Muscle layer of colon (tissue), 2 donors: Measurements from ENCODE around the gene CLASP2.

Source experiments
- H3K27ac ChIP-seq: one replicate; pipeline ENCODE4 v1.7.0; 2013; ENCODE audit warnings: low read depth, mild to moderate bottlenecking, low read length, moderate library complexity
- H3K27me3 ChIP-seq, 2 donors: one replicate each; pipeline ENCODE4 v1.7.0; 2013; ENCODE audit warnings: low read length in 2 of 2, mild to moderate bottlenecking in 2 of 2; ENCODE audit not compliant: insufficient read depth in 2 of 2, control insufficient read depth in 1 of 2
- H3K36me3 ChIP-seq: one replicate; pipeline ENCODE4 v1.7.0; 2013; ENCODE audit warnings: mild to moderate bottlenecking, low read length; ENCODE audit not compliant: insufficient read depth
- H3K4me1 ChIP-seq: one replicate; pipeline ENCODE4 v1.7.0; 2013; ENCODE audit warnings: mild to moderate bottlenecking, low read length; ENCODE audit not compliant: insufficient read depth
- H3K4me3 ChIP-seq, 2 donors: one replicate each; pipeline ENCODE4 v1.7.0; 2013; ENCODE audit warnings: low read length in 2 of 2, low read depth in 1 of 2, mild to moderate bottlenecking in 1 of 2, moderate library complexity in 1 of 2
- H3K9ac ChIP-seq: one replicate; pipeline ENCODE4 v1.7.0; 2013; ENCODE audit warnings: low read length
- H3K9me3 ChIP-seq: one replicate; pipeline ENCODE4 v1.7.0; 2013; ENCODE audit warnings: mild to moderate bottlenecking, low read length
- donor health status: abdominal sarcoma.
- donor health status: Adenocarcinoma of cecum.

CLASP2 gene

DNA sequence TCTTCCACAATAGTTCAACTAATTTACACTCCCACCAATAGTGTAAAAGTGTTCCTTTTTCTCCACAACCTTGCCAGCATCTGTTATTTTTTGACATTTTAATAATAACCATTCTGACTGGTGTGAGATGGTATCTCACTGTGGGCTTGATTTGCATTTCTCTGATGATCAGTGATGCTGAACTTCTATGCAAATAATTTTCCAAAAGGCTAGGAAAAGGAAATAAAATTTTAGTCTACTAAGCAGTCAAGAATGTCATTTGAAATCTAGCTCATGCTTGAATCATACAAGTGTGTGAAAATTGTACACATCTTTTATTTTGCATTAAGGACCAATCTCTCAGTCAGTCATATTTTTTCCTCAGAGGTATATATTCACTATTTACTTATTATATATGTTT lies 176.1 kb downstream of the CLASP2 start:
- H3K36me3 ChIP-seq, result peaks cover 43% of the 10 kb centered on the region
- H3K27me3 ChIP-seq, result no peaks in the 10 kb centered on the region
- no peak overlapping the region for H3K4me3 ChIP-seq
- H3K4me1 ChIP-seq, result no peaks in the 10 kb centered on the region
- no peak overlapping the region for H3K9ac ChIP-seq
- no peak overlapping the region for H3K27ac ChIP-seq
- H3K9me3 ChIP-seq, result no peaks in the 10 kb centered on the region

DNA sequence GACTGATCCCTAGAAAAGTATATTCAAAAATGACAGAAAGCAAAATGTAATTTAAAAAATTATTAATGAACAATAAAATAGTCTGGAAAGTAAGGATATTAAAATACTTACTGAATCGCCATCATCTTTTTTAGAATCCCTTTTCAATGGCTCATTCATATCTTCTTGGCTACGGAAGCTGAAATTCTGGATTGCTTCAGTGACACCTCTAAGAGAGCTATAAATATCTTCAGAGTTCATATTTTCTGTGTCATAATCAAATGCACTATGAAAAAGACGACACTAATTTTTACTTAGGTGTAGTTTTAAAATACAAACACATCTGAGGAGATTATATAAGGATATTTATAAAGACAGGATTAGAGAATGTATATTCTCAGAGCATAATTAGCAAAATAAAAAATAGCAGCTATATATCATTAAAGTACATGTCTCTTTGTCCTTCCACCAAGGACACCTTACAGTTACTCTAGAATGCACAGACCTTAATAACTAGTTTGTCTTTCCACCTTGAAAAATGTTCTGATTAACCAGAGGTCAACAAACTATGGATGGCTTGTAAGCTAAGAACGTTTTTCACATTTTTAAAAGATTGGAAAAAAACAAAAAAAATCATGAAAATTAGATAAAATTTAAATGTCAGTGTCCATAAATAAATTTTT lies 179.2 kb downstream of the CLASP2 start:
- no peak overlapping the region for H3K4me3 ChIP-seq
- H3K27ac ChIP-seq, result no peak overlapping the region
- H3K4me1 ChIP-seq, result no peaks in the 10 kb centered on the region

DNA sequence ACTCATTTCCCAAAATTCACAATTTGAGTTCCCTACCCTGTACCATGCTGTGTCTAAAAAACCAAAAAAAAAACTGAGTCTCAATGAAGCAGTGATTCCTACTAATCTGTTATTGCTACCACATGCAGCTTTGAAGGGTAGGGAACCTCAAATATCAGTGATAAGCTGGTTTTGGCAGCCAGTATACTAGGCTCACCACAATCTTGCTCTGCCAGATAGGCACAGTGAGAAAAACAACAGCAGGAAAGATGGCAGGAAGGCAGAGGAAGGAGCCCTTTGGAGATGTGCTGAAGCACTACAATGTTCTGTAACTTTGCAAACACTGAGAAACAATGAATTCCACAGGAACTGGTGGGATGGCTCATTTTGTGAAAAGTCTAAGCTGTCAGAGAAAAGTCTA lies 180.9 kb downstream of the CLASP2 start:
- Histone ChIP-seq H3K9me3 (no peaks in the 10 kb centered on the region), H3K4me1 (no peaks in the 10 kb centered on the region), H3K4me3 (no peak overlapping the region), H3K27me3 (no peaks in the 10 kb centered on the region), H3K27ac (no peak overlapping the region), H3K9ac (no peak overlapping the region), H3K36me3 (peaks cover 47% of the 10 kb centered on the region)

More for the DNA sequence above, 179.2 kb downstream of the CLASP2 start:
- H3K9ac ChIP-seq, result no peak overlapping the region
- H3K27me3 ChIP-seq, result no peaks in the 10 kb centered on the region
- peaks cover 54% of the 10 kb centered on the region for H3K36me3 ChIP-seq
- no peaks in the 10 kb centered on the region for H3K9me3 ChIP-seq

DNA sequence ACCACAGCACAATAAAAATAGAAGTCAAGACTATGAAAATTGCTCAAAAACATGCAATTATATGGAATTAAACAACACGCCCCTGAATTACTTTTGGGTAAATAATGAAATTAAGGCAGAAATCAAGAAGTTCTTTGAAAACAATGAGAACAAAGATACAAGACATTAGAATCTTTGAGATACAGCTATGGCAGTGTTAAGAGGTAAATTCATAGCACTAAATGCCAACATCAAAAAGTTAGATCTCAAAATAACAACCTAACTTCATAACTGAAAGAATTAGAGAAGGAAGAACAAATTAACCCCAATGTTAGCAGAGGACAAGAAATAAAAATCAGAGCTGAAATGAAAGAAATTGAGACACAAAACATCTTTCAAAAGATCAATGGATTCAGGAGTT lies 191.3 kb downstream of the CLASP2 start:
- H3K36me3 ChIP-seq, result peaks cover 6% of the 10 kb centered on the region

DNA sequence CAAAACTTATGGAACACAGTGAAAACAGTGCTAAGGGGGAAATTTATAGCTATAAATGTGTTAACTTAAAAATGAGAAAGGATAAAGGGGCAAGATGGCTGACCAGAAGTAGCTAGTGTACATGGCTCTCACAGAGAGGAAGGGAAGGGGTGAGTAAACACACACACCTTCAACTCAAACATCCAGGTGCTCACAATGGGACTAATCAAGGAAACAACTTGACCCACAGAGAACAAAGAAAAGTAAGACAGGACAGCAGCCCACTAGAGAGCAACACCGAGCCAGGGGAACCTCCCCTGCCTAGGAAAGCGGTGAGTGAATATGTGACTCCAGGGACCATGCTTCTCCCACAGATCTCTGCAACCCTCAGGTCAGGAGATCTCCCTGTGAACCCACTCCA lies 192.8 kb downstream of the CLASP2 start:
- no peak overlapping the region for H3K4me3 ChIP-seq
- H3K4me1 ChIP-seq, result no peaks in the 10 kb centered on the region
- H3K9ac ChIP-seq, result no peak overlapping the region
- no peak overlapping the region for H3K27ac ChIP-seq
- peaks cover 4% of the 10 kb centered on the region for H3K9me3 ChIP-seq
- H3K36me3 ChIP-seq, result peaks cover 9% of the 10 kb centered on the region
- H3K27me3 ChIP-seq, result no peaks in the 10 kb centered on the region

More for the DNA sequence above, 191.3 kb downstream of the CLASP2 start:
- Histone ChIP-seq H3K27ac (no peak overlapping the region), H3K4me1 (no peaks in the 10 kb centered on the region), H3K9ac (no peak overlapping the region), H3K27me3 (no peaks in the 10 kb centered on the region), H3K9me3 (peaks cover 4% of the 10 kb centered on the region), H3K4me3 (no peak overlapping the region)

DNA sequence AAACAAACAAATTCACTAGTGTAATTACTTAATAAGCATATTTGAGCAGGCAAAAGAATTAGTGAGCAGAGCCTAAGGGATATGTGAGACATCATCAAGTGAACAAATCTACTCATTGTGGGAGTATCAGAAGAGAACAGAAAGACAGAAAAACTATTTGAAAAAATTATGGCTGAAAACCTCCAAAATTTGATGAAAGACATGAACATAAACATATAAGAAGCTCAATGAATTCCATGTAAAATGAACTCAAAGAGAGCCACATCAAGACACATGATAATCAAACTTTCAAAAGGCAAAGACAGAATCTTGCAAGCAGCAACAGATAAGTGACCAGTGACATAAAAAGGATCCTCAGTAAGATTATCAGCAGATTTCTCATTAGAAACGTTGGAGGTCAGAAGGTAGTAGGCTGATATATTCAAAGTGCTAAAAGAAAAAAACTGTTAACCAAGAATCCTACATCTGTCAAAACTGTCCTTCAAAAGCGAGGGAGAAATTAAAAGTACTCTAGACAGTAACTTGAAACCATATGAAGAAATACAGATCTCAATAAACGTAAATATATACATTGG lies 194.9 kb downstream of the CLASP2 start:
- Histone ChIP-seq H3K9ac (no peak overlapping the region), H3K4me1 (no peaks in the 10 kb centered on the region), H3K27me3 (no peaks in the 10 kb centered on the region), H3K36me3 (peaks cover 9% of the 10 kb centered on the region), H3K9me3 (peaks cover 4% of the 10 kb centered on the region), H3K4me3 (no peak overlapping the region), H3K27ac (no peak overlapping the region)

DNA sequence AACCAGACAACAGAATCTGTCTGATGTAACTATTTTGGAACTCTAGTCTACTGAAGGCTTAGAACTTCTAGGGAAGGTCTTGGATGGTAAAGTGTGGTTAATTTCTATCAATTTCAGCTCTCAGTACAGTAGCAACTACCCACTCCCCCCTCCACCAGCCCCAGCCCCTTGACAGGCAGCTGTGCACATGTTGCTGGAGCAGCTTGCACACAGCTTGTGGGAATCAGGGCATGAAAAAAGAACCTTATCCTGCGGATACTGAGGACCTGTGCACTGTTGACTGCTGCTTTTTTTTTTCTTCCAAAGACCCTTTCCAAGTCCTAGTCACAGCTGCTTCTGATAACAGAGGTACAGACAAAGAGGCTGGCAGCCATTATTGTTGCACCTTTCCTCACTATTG lies 196.3 kb downstream of the CLASP2 start:
- H3K27ac ChIP-seq, result no peak overlapping the region
- H3K4me3 ChIP-seq, result no peak overlapping the region
- peaks cover 3% of the 10 kb centered on the region for H3K9me3 ChIP-seq
- peaks cover 16% of the 10 kb centered on the region for H3K36me3 ChIP-seq
- no peaks in the 10 kb centered on the region for H3K4me1 ChIP-seq
- no peaks in the 10 kb centered on the region for H3K27me3 ChIP-seq
- H3K9ac ChIP-seq, result no peak overlapping the region

DNA sequence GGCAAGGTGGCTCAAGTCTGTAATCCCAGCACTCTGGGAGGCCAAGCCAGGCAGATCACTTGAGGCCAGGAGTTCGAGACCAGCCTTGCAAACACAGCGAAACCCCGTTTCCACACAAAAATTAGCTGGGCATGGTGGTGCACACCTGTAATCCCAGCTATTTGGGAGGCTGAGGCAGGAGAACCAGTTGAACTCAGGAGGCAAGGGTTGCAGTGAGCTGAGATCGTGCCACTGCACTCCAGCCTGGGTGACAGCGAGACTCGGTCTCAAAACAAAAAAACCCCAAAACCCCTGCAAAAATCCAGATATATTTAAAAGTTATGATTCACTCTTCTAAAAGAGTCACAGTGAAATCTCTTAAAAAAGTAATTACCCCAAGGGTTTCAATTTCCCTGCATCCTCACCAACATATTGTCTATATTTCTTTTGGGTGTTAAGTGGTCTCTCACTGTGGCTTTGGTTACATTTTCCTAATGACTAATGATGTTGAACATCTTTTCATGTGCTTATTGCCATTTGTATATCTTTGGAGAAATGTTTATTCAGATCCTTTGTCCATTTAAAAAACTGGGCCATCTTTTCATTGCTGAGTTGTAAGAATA lies 204.7 kb downstream of the CLASP2 start:
- no peaks in the 10 kb centered on the region for H3K27me3 ChIP-seq
- peaks cover 37% of the 10 kb centered on the region for H3K36me3 ChIP-seq
- H3K4me1 ChIP-seq, result no peaks in the 10 kb centered on the region
- H3K4me3 ChIP-seq, result no peak overlapping the region
- no peak overlapping the region for H3K9ac ChIP-seq
- no peak overlapping the region for H3K27ac ChIP-seq
- H3K9me3 ChIP-seq, result no peaks in the 10 kb centered on the region

DNA sequence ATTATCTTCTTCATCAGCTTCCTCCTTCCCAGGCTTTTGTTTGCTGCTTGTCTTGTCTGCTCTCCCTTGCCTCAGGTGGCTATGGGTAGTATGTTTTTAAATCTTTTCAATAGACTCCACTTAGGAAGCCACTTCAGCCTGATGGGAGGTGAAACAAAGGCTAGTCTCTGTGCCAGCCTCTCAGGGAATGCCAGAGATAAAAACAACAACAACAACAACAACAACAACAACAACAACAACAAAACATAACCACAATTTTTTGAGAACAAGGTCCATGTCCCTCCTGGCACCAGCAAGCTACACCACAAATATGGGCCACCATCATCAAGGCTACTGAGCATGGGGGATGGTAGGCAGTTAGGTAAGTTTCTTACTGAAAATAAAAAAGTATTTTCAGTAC lies 213.0 kb downstream of the CLASP2 start:
- H3K36me3 ChIP-seq, result peaks cover 41% of the 10 kb centered on the region
- no peaks in the 10 kb centered on the region for H3K27me3 ChIP-seq
- no peak overlapping the region for H3K4me3 ChIP-seq
- no peaks in the 10 kb centered on the region for H3K4me1 ChIP-seq
- H3K27ac ChIP-seq, result no peak overlapping the region
- no peaks in the 10 kb centered on the region for H3K9me3 ChIP-seq
- no peak overlapping the region for H3K9ac ChIP-seq

DNA sequence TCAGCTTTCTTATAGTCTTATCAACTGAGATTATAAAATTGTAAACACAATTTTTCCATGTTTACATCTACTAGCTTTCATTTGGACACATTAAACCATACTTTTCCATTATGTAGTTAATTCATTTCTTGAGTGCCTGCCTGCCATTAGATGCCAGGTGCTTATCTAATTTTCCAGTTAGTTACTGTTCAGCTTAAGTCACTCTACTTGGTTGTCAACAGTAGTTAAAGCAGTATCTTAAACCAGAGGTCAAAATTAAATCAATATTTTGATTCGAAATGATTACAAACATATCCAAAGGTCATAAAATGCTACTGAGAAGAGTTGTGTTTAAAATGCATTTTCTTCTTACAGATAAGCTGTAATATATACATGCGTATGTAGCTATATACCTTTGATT lies 221.6 kb downstream of the CLASP2 start:
- no peak overlapping the region for H3K4me3 ChIP-seq
- H3K4me1 ChIP-seq, result no peaks in the 10 kb centered on the region
- H3K9ac ChIP-seq, result no peak overlapping the region
- H3K9me3 ChIP-seq, result no peaks in the 10 kb centered on the region
- no peak overlapping the region for H3K27ac ChIP-seq
- H3K27me3 ChIP-seq, result no peaks in the 10 kb centered on the region
- H3K36me3 ChIP-seq, result peaks cover 25% of the 10 kb centered on the region

DNA sequence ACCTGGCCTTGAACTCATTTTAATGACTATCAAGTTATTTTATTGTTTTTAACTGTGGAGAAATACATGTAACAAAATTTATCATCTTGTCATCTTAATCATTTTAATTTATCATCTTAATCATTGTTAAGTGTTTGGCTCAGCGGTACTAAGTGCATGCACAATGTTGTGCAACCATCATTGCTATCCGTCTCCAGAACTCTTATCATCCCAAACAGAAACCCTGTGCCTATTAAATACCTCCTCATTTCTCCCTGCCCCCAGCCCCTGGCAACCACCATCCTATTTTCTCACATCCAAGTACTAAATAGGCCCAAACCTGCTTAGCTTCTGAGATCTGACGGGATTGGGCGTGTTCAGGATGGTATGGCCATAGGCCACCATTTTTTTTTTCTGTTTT lies 226.3 kb downstream of the CLASP2 start:
- Histone ChIP-seq H3K36me3 (no peaks in the 10 kb centered on the region), H3K9me3 (no peaks in the 10 kb centered on the region), H3K27me3 (no peaks in the 10 kb centered on the region), H3K4me1 (no peaks in the 10 kb centered on the region), H3K27ac (no peak overlapping the region), H3K9ac (no peak overlapping the region), H3K4me3 (no peak overlapping the region)
